HepG2 (cell line): ENCODE measurements around the gene TMEM191B. TPM values are rescaled to one million over a fixed set of nuclear protein-coding genes. Genes with fewer than 3 reads are reported as not detected.
"Not testable (repeated sequence)": the region's sequence is repeated elsewhere in the genome, so short reads cannot be mapped to it uniquely, and the experiment has no call there.

ENCODE experiments used
- ATAC-seq: fragments of 200-7000 bp; cut with Tn5 transposase; 3 replicates; pipeline ENCODE4 v1.9.1; 2020; ENCODE audit warnings: mild to moderate bottlenecking, moderate library complexity
- BruUV-seq: library from RNA; stranded (reverse); fragments of 400-500 nt; replicated peaks from 2 replicates; lab custom pipeline; 2021; lab: Mats Ljungman, UMichigan
- CTCF ChIA-PET: fragments of 300-600 bp; formaldehyde crosslinking; extraction: SDS; loops from one replicate; lab custom pipeline; 2021; ENCODE audit warnings: low total read pairs, inconsistent platforms, low intra/inter-chr PET ratio; lab: Yijun Ruan, JAX
- POLR2A ChIA-PET: fragments of 350-600 bp; sonication (Branson Sonifier 250); formaldehyde crosslinking; loops from one replicate; lab custom pipeline; 2020; ENCODE audit warnings: antibody characterized with exemption, inconsistent platforms; lab: Yijun Ruan, JAX
- DNase-seq: peaks from one replicate; pipeline ENCODE4 v3.0.0-alpha.2; 2015; ENCODE audit warnings: low spot score
- FAIRE-seq: peaks from 3 replicates; lab custom pipeline; 2011; peaks lifted over from hg19 to GRCh38; lab: Jason Lieb, UNC
- H2AFZ ChIP-seq: one replicate; pipeline ENCODE4 v1.6.1; 2011; ENCODE audit warnings: low read length, inconsistent platforms
- H3K27ac ChIP-seq: fragments of 300-600 bp; 3 replicates; pipeline ENCODE4 v1.8.0; 2011; ENCODE audit warnings: mixed run types, mild to moderate bottlenecking, mixed read lengths, low read length, inconsistent platforms; ENCODE audit not compliant: insufficient read depth; ENCODE audit errors: extremely low read length
- H3K27me3 ChIP-seq, 2 experiments: fragments of 200-600 bp in 1 of 2; 2 replicates in 1 of 2; 3 replicates in 1 of 2; pipeline versions ENCODE4 v1.6.0 to v1.8.0; 2011; ENCODE audit warnings: low read length in 2 of 2, mild to moderate bottlenecking in 2 of 2, moderate library complexity in 2 of 2, inconsistent platforms in 1 of 2; ENCODE audit not compliant: insufficient read depth in 2 of 2, control insufficient read depth in 1 of 2
- H3K36me3 ChIP-seq, 2 experiments: fragments of 200-600 bp in 1 of 2; replicated peaks in 1 of 2; 2 replicates in 1 of 2; 3 replicates in 1 of 2; pipeline versions ENCODE4 v1.5.1 to v1.8.0; 2011; ENCODE audit warnings: low read length in 2 of 2, inconsistent platforms in 1 of 2; ENCODE audit not compliant: insufficient read depth in 2 of 2, control insufficient read depth in 1 of 2
- H3K4me1 ChIP-seq: 2 replicates; pipeline ENCODE4 v1.5.1; 2012; ENCODE audit warnings: low read length, inconsistent platforms; ENCODE audit not compliant: insufficient read depth
- H3K4me2 ChIP-seq: 2 replicates; pipeline ENCODE4 v1.6.0; 2011; ENCODE audit warnings: low read depth, low read length, inconsistent platforms
- H3K4me3 ChIP-seq, 3 experiments: fragments of 200-600 bp in 1 of 3; sonication (generic), shearing (Covaris generic) in 1 of 3; replicated peaks in 1 of 3; 2 replicates each; pipeline ENCODE4 v1.5.1; 2011 to 2016; ENCODE audit warnings: low read length in 3 of 3, inconsistent platforms in 2 of 3, low read depth in 2 of 3, mild to moderate bottlenecking in 2 of 3, control low read depth in 1 of 3, mixed read lengths in 1 of 3; ENCODE audit not compliant: insufficient read depth in 1 of 3
- H3K79me2 ChIP-seq: one replicate; pipeline ENCODE4 v1.6.1; 2011; ENCODE audit warnings: low read length, inconsistent platforms; ENCODE audit not compliant: insufficient read depth
- H3K9ac ChIP-seq: 2 replicates; pipeline ENCODE4 v1.6.0; 2011; ENCODE audit warnings: mild to moderate bottlenecking, low read depth, low read length, inconsistent platforms; ENCODE audit not compliant: insufficient read depth
- H3K9me3 ChIP-seq: 2 replicates; pipeline ENCODE4 v1.5.1; 2012; ENCODE audit warnings: mild to moderate bottlenecking, low read length
- H4K20me1 ChIP-seq: 2 replicates; pipeline ENCODE4 v1.6.0; 2011; ENCODE audit warnings: inconsistent platforms, mild to moderate bottlenecking, low read length, moderate library complexity; ENCODE audit not compliant: insufficient read depth
- PATZ1 ChIP-seq: sonication (generic); formaldehyde crosslinking; IDR thresholded peaks from 2 replicates; pipeline ENCODE4 v1.4.0; 2020; ENCODE audit warnings: missing genetic modification reagents
- POLR2A ChIP-seq, 2 experiments: IDR thresholded peaks; 2 replicates each; pipeline ENCODE4 v1.6.1; 2011; ENCODE audit warnings: low read depth in 2 of 2, low read length in 2 of 2, mild to moderate bottlenecking in 1 of 2, moderate library complexity in 1 of 2; ENCODE audit not compliant: insufficient read depth in 1 of 2
- POLR2AphosphoS5 ChIP-seq: IDR thresholded peaks from 2 replicates; pipeline ENCODE4 v1.6.1; 2012; ENCODE audit warnings: low read depth, low read length
- POLR2G ChIP-seq: fragments of 200-400 bp; formaldehyde crosslinking; IDR thresholded peaks from 2 replicates; pipeline ENCODE4 v1.6.1; 2018; ENCODE audit warnings: mild to moderate bottlenecking, low read depth, low read length, moderate library complexity
- RBFOX2 ChIP-seq: fragments of 200-400 bp; formaldehyde crosslinking; IDR thresholded peaks from 2 replicates; pipeline ENCODE4 v1.6.1; 2017; ENCODE audit warnings: low read depth, mild to moderate bottlenecking, low read length
- SAP130 ChIP-seq: IDR thresholded peaks from 2 replicates; pipeline ENCODE4 v1.6.1; 2016; ENCODE audit warnings: low read depth
- TAF1 ChIP-seq: sonication (generic); formaldehyde crosslinking; IDR thresholded peaks from 2 replicates; pipeline ENCODE4 v1.4.0; 2020; ENCODE audit warnings: missing genetic modification reagents
- ZBTB10 ChIP-seq: sonication (generic); formaldehyde crosslinking; IDR thresholded peaks from 2 replicates; pipeline ENCODE4 v1.4.0; 2020; ENCODE audit warnings: missing genetic modification reagents, borderline replicate concordance
- ZBTB7B ChIP-seq: sonication (generic); formaldehyde crosslinking; IDR thresholded peaks from 2 replicates; pipeline ENCODE4 v1.4.0; 2020; ENCODE audit warnings: missing genetic modification reagents
- WGBS: methylation state at CpG from one replicate; pipeline ENCODE4 v1.1.6; 2017; ENCODE audit warnings: low lambda C conversion rate; 5-methylcytosine and 5-hydroxymethylcytosine counted together
- in situ Hi-C: cut with HindIII; loops from 2 replicates; pipeline ENCODE4 v1.10.0; 2017; ENCODE audit warnings: low pct_unique_long_range_greater_than_20kb; ENCODE audit not compliant: extremely low pct_ligation_motif_present
- intact Hi-C: fragments of 100-400 bp; cut with micrococcal nuclease; formaldehyde crosslinking; loops from one replicate; pipeline ENCODE4 v1.10.0; 2022; ENCODE audit not compliant: unreplicated experiment
- polyA plus RNA-seq, 8 experiments: library from polyadenylated mRNA; depleted of rRNA in 3 of 8; stranded (reverse) in 7 of 8; unstranded in 1 of 8; fragments of >200 nt; fragmentation: Illumina TruSeq in 4 of 8; extraction: Trizol in 4 of 8; gene quantifications; 2 replicates each; pipeline versions ENCODE4 v1.2.1 to v1.2.3, GENCODE V29; 2011 to 2016; ENCODE audit warnings: low read depth in 4 of 8, missing spikeins in 1 of 8, mixed read lengths in 1 of 8; ENCODE audit not compliant: insufficient read depth in 1 of 8
- total RNA-seq, 5 experiments: library from RNA; depleted of rRNA; stranded (reverse); fragments of >200 nt; fragmentation: Illumina TruSeq; extraction: Trizol; gene quantifications; 2 replicates each; pipeline ENCODE4 v1.2.3, GENCODE V29; 2016; ENCODE audit warnings: low read depth in 1 of 5

TMEM191B gene
- total and polyA plus RNA-seq, 2 of the 13 experiments (the other 11 are each of a cell fraction or from before 2014, with no cell fraction given) = 3.0 to 5.6 TPM

GRCh38 chr22:18577847-18578246 lies 50.2 kb downstream of the TMEM191B start:
- peak; percentile 2 for DNase-seq

More at GRCh38 chr22:18577847-18578246, 50.2 kb downstream of the TMEM191B start:
- in situ Hi-C loops, H3K79me2 ChIP-seq, H3K4me2 ChIP-seq, H3K4me1 ChIP-seq, CTCF ChIA-PET, H3K9ac ChIP-seq, H2AFZ ChIP-seq, H3K36me3 ChIP-seq, intact Hi-C loops, POLR2A ChIA-PET, BruUV-seq, H3K9me3 ChIP-seq, FAIRE-seq, H3K27me3 ChIP-seq, H4K20me1 ChIP-seq: not testable (repeated sequence)
- WGBS = no CpG with 5 or more reads among the region's 53 CpGs
- peak overlapping the region; percentile 48 for H3K27ac ChIP-seq
- ATAC-seq = peak; percentile 57
- peak; percentile 43; the same call in 1 of the 2 replicates for TF ChIP-seq RBFOX2
- TF ChIP-seq SAP130 = peak; percentile 35; the same call in 1 of the 2 replicates
- TF ChIP-seq ZBTB7B (CRISPR knock-in tag) = 0 out of 2 replicates have a peak, but pooled peaks have one; percentile 27
- TF ChIP-seq PATZ1 = 0 out of 2 replicates have a peak, but pooled peaks have one; percentile 17
- peak; percentile 24; the same call in 1 of the 2 replicates for TF ChIP-seq POLR2AphosphoS5
- TF ChIP-seq TAF1 (CRISPR knock-in tag) = peak; percentile 42; the same call in 1 of the 2 replicates
- TF ChIP-seq POLR2G = peak; percentile 39; the same call in 1 of the 2 replicates
- TF ChIP-seq POLR2A (IDR thresholded peaks at IDR 0.05; ENCODE audit: insufficient read depth in 1 of 2, low read depth in 2 of 2, low read length in 2 of 2) = peak in 1 of 2 experiments; percentile 69; a peak in 2 of 4 replicates
- TF ChIP-seq ZBTB10 (CRISPR knock-in tag) = 0 out of 2 replicates have a peak, but pooled peaks have one; percentile 41
- peak overlapping the region in 2 of 3 experiments; percentile 57 to 64; a peak in 4 of 6 replicates for H3K4me3 ChIP-seq

Other genes starting within 250 kb of the TMEM191B start
- gene GGTLC3, start 9.6 kb upstream of the TMEM191B start, total RNA-seq (2016; rRNA removed; fragmentation: Illumina TruSeq; extraction: Trizol) = not detected in 2 replicates
- gene GGTLC3, start 9.6 kb upstream of the TMEM191B start, polyA plus RNA-seq (2011; rRNA removed) = 0.12 and 0.22 TPM in 2 replicates
- gene RIMBP3, start 84.1 kb downstream of the TMEM191B start, total RNA-seq (2016; rRNA removed; fragmentation: Illumina TruSeq; extraction: Trizol) = 0.38 and 0.41 TPM in 2 replicates
- 0.05 and 0.08 TPM in 2 replicates for gene RIMBP3, start 84.1 kb downstream of the TMEM191B start, polyA plus RNA-seq (2011; rRNA removed)